GM18499 (cell line): Measurements from ENCODE around the gene UVRAG.
A peak's percentile ranks its signal among the peaks of the same experiment; 100 is the strongest.

Source experiments
- ATAC-seq: cut with Tn5 transposase; IDR thresholded peaks from one replicate; pipeline ENCODE4 v1.9.1; 2021; ENCODE audit warnings: moderate number of reproducible peaks; ENCODE audit not compliant: insufficient read depth, unreplicated experiment

Gene UVRAG

GRCh38 chr11:75802913-75803820 lies 11.8 kb upstream of the UVRAG start:
- ATAC-seq: no peak

GRCh38 chr11:75809111-75809510 lies 5.9 kb upstream of the UVRAG start:
- no peak for ATAC-seq

GRCh38 chr11:75809991-75810390 lies 5.0 kb upstream of the UVRAG start:
- no peak for ATAC-seq

- no peak for ATAC-seq
Measured at GRCh38 chr11:75810637-75811390, 4.2 kb upstream of the UVRAG start.

- ATAC-seq: no peak
Measured at GRCh38 chr11:75811485-75811884, 3.5 kb upstream of the UVRAG start.

GRCh38 chr11:75812542-75813040 lies 2.4 kb upstream of the UVRAG start:
- no peak for ATAC-seq

GRCh38 chr11:75813124-75813523 lies 1.9 kb upstream of the UVRAG start:
- no peak for ATAC-seq

GRCh38 chr11:75813622-75814039 lies 1.4 kb upstream of the UVRAG start:
- no peak for ATAC-seq

GRCh38 chr11:75814363-75814676 lies 690 bp upstream of the UVRAG start:
- ATAC-seq: no peak

- no peak for ATAC-seq
Measured at GRCh38 chr11:75815345-75816168, 547 bp downstream of the UVRAG start.

- ATAC-seq: no peak
Measured at GRCh38 chr11:75816561-75817239, 1.7 kb downstream of the UVRAG start.

GRCh38 chr11:75820645-75821044 lies 5.6 kb downstream of the UVRAG start:
- no peak for ATAC-seq

- ATAC-seq: no peak
Measured at GRCh38 chr11:75821202-75821601, 6.2 kb downstream of the UVRAG start.

GRCh38 chr11:75822541-75822940 lies 7.5 kb downstream of the UVRAG start:
- no peak for ATAC-seq

- no peak for ATAC-seq
Measured at GRCh38 chr11:75823415-75823814, 8.4 kb downstream of the UVRAG start.

GRCh38 chr11:75823946-75824345 lies 8.9 kb downstream of the UVRAG start:
- ATAC-seq: peak; percentile 4

GRCh38 chr11:75826461-75827230 lies 11.6 kb downstream of the UVRAG start:
- no peak for ATAC-seq

- no peak for ATAC-seq
Measured at GRCh38 chr11:75827562-75827961, 12.6 kb downstream of the UVRAG start.

GRCh38 chr11:75831915-75832502 lies 17.0 kb downstream of the UVRAG start:
- no peak for ATAC-seq
